HepG2 (cell line): ENCODE results near the gene ATRIP. TPM values are rescaled to one million over a fixed set of nuclear protein-coding genes. Genes with fewer than 3 reads are reported as not detected.

Experiments used
- BRF2 ChIP-seq: sonication (generic); formaldehyde crosslinking; IDR thresholded peaks from 2 replicates; pipeline ENCODE4 v1.8.1; 2022; ENCODE audit warnings: mild to moderate bottlenecking, missing genetic modification reagents
- CENPBD1 ChIP-seq: sonication (generic); formaldehyde crosslinking; IDR thresholded peaks from 2 replicates; pipeline ENCODE4 v1.8.0; 2022; ENCODE audit warnings: missing genetic modification reagents, low read depth, mild to moderate bottlenecking, borderline replicate concordance
- HMG20A ChIP-seq: IDR thresholded peaks from 2 replicates; pipeline ENCODE4 v1.6.1; 2016; ENCODE audit warnings: borderline replicate concordance
- PAX8 ChIP-seq: sonication (generic); formaldehyde crosslinking; IDR thresholded peaks from 2 replicates; pipeline ENCODE4 v1.8.0; 2022; ENCODE audit warnings: mild to moderate bottlenecking, missing genetic modification reagents, borderline replicate concordance
- PBX3 ChIP-seq: sonication (generic); formaldehyde crosslinking; IDR thresholded peaks from 2 replicates; pipeline ENCODE4 v1.8.1; 2023; ENCODE audit warnings: missing genetic modification reagents, inconsistent platforms, borderline replicate concordance
- RCOR2 ChIP-seq: IDR thresholded peaks from 2 replicates; pipeline ENCODE4 v1.6.1; 2016; ENCODE audit warnings: missing biosample characterization, missing genetic modification reagents
- RFX1 ChIP-seq: fragments of 450-650 bp; IDR thresholded peaks from 2 replicates; pipeline ENCODE4 v1.6.1; 2017
- ZBTB21 ChIP-seq: sonication (generic); formaldehyde crosslinking; IDR thresholded peaks from 2 replicates; pipeline ENCODE4 v1.4.0; 2020; ENCODE audit warnings: missing genetic modification reagents
- ZNF589 ChIP-seq: sonication (generic); formaldehyde crosslinking; conservative IDR thresholded peaks from 2 replicates; pipeline ENCODE4 v1.8.0; 2022; ENCODE audit warnings: mild to moderate bottlenecking, moderate library complexity, missing genetic modification reagents
- polyA plus RNA-seq, 8 experiments: library from polyadenylated mRNA; depleted of rRNA in 3 of 8; stranded (reverse) in 7 of 8; unstranded in 1 of 8; fragments of >200 nt; fragmentation: Illumina TruSeq in 4 of 8; extraction: Trizol in 4 of 8; gene quantifications; 2 replicates each; pipeline versions ENCODE4 v1.2.1 to v1.2.3, GENCODE V29; 2011 to 2016; ENCODE audit warnings: low read depth in 4 of 8, missing spikeins in 1 of 8, mixed read lengths in 1 of 8; ENCODE audit not compliant: insufficient read depth in 1 of 8
- total RNA-seq, 5 experiments: library from RNA; depleted of rRNA; stranded (reverse); fragments of >200 nt; fragmentation: Illumina TruSeq; extraction: Trizol; gene quantifications; 2 replicates each; pipeline ENCODE4 v1.2.3, GENCODE V29; 2016; ENCODE audit warnings: low read depth in 1 of 5
- TF ChIP-seq, protein P1 (sequence below): sonication (generic); formaldehyde crosslinking; IDR thresholded peaks from 2 replicates; pipeline ENCODE4 v1.5.0; 2020; ENCODE audit warnings: mild to moderate bottlenecking, missing genetic modification reagents, borderline replicate concordance

ATRIP gene
- total and polyA plus RNA-seq, 2 of the 13 experiments (the other 11 are each of a cell fraction or from before 2014, with no cell fraction given), result 5.1 to 12.5 TPM

DNA sequence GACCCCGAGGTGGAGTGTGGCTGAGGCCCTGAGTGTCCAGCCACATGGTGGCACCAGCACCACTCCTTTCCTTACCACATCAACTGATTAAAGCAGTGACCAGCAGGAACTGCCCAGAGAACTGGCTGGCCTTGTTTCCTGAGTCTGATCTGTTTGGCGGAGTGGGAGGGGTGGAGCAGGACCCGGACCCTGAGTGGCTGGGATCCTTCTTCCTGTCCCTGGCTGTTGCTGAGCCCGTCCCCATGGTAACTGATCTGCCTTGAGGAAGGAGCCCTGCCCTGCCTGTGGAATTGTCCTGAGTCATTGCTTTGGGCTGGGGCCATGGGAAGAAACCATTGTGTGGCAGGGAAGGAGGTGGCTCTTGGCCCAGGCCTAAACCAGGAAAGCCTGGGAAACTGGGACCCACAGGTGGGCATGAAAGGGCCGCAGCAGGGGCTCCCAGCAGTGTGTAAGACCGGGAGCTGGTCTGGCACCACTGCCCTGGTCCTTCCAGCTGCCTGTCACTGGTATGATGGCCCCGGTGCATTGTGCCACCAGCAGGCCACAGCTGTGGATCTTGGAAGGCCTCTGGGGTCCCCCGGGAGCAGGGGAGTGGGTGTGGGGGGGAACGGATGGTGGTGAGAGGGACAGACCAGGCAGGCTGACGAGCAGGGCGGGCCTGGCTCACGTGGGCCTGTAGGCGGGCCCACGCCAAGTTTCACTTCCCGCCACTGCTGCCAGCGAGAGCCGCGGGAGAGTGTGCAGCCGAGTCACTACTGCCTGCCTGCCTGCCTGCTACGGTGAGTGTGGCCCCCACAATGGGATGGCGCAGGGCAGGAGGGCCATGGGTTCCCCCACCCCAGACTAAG, 19.2 kb downstream of the ATRIP start (continued):
- TF ChIP-seq, protein P1, sequence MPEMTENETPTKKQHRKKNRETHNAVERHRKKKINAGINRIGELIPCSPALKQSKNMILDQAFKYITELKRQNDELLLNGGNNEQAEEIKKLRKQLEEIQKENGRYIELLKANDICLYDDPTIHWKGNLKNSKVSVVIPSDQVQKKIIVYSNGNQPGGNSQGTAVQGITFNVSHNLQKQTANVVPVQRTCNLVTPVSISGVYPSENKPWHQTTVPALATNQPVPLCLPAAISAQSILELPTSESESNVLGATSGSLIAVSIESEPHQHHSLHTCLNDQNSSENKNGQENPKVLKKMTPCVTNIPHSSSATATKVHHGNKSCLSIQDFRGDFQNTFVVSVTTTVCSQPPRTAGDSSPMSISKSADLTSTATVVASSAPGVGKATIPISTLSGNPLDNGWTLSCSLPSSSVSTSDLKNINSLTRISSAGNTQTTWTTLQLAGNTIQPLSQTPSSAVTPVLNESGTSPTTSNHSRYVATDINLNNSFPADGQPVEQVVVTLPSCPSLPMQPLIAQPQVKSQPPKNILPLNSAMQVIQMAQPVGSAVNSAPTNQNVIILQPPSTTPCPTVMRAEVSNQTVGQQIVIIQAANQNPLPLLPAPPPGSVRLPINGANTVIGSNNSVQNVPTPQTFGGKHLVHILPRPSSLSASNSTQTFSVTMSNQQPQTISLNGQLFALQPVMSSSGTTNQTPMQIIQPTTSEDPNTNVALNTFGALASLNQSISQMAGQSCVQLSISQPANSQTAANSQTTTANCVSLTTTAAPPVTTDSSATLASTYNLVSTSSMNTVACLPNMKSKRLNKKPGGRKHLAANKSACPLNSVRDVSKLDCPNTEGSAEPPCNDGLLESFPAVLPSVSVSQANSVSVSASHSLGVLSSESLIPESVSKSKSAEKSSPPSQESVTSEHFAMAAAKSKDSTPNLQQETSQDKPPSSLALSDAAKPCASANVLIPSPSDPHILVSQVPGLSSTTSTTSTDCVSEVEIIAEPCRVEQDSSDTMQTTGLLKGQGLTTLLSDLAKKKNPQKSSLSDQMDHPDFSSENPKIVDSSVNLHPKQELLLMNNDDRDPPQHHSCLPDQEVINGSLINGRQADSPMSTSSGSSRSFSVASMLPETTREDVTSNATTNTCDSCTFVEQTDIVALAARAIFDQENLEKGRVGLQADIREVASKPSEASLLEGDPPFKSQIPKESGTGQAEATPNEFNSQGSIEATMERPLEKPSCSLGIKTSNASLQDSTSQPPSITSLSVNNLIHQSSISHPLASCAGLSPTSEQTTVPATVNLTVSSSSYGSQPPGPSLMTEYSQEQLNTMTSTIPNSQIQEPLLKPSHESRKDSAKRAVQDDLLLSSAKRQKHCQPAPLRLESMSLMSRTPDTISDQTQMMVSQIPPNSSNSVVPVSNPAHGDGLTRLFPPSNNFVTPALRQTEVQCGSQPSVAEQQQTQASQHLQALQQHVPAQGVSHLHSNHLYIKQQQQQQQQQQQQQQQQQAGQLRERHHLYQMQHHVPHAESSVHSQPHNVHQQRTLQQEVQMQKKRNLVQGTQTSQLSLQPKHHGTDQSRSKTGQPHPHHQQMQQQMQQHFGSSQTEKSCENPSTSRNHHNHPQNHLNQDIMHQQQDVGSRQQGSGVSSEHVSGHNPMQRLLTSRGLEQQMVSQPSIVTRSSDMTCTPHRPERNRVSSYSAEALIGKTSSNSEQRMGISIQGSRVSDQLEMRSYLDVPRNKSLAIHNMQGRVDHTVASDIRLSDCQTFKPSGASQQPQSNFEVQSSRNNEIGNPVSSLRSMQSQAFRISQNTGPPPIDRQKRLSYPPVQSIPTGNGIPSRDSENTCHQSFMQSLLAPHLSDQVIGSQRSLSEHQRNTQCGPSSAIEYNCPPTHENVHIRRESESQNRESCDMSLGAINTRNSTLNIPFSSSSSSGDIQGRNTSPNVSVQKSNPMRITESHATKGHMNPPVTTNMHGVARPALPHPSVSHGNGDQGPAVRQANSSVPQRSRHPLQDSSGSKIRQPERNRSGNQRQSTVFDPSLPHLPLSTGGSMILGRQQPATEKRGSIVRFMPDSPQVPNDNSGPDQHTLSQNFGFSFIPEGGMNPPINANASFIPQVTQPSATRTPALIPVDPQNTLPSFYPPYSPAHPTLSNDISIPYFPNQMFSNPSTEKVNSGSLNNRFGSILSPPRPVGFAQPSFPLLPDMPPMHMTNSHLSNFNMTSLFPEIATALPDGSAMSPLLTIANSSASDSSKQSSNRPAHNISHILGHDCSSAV (CRISPR knock-in tag), result no peak
- TF ChIP-seq BRF2 (CRISPR knock-in tag) (no peak; the same call in 1 of the 2 replicates), RFX1 (peak; percentile 91), PAX8 (no peak), ZBTB21 (CRISPR knock-in tag) (no peak), ZNF589 (CRISPR knock-in tag) (no peak), CENPBD1 (CRISPR knock-in tag) (no peak), RCOR2 (CRISPR knock-in tag) (0 out of 2 replicates have a peak, but pooled peaks have one; percentile 56), PBX3 (CRISPR knock-in tag) (no peak), HMG20A (CRISPR knock-in tag) (no peak)
